ENCODE data around the gene PPARG. TPM values are rescaled to one million over a fixed set of nuclear protein-coding genes. Genes with fewer than 3 reads are reported as not detected.
"Not testable (repeated sequence)": the region's sequence is repeated elsewhere in the genome, so short reads cannot be mapped to it uniquely, and the experiment has no call there.

Gene PPARG
- total and polyA plus RNA-seq, 2 experiments from 2014 or later = 0.49 to 0.76 TPM

GRCh38 chr3:12275974-12276650, 12.8 kb upstream of the PPARG start:
- no peak overlapping the region for H3K4me3 ChIP-seq
- no peak overlapping the region for H3K4me2 ChIP-seq (ENCODE audit: unreplicated experiment)
- no peaks in the 10 kb centered on the region for H3K79me2 ChIP-seq (ENCODE audit: insufficient read depth)
- no peaks in the 10 kb centered on the region for H3K4me1 ChIP-seq (ENCODE audit: insufficient read depth)
- in situ Hi-C loops (cut with MboI) = no loop called here
- H4K20me1 ChIP-seq (ENCODE audit: insufficient read depth) = no peaks in the 10 kb centered on the region
- H3K9ac ChIP-seq = no peak overlapping the region
- H3F3A ChIP-seq (ENCODE audit: insufficient read depth) = no peaks in the 10 kb centered on the region
- 42 to 44% methylated on average over 3 of the region's 3 CpGs for WGBS, 2 experiments (ENCODE audit: low coverage in 1 of 2, low lambda C conversion rate in 2 of 2, missing lambda C conversion rate in 2 of 2)
- H3K27me3 ChIP-seq (replicated peaks; ENCODE audit: insufficient read depth) = no peaks in the 10 kb centered on the region
- no peak overlapping the region for H3K27ac ChIP-seq
- no peak for DNase-seq
- TF ChIP-seq EZH2phosphoT487 (IDR thresholded peaks at IDR 0.05; ENCODE audit: insufficient read depth, low read depth) (no peak), EZH2 (IDR thresholded peaks at IDR 0.05; ENCODE audit: insufficient read depth, poor library complexity, severe bottlenecking) (no peak)
- no peaks in the 10 kb centered on the region for H3K36me3 ChIP-seq (ENCODE audit: low read depth)
- no peaks in the 10 kb centered on the region for H3K9me2 ChIP-seq (ENCODE audit: insufficient read depth)
- H2AFZ ChIP-seq = no peak overlapping the region
- H3K9me3 ChIP-seq (ENCODE audit: low read depth) = no peaks in the 10 kb centered on the region

GRCh38 chr3:12276827-12277226, 12.0 kb upstream of the PPARG start:
- H3K36me3 ChIP-seq (ENCODE audit: low read depth); H3K9ac ChIP-seq; H3K4me1 ChIP-seq (ENCODE audit: insufficient read depth); H3K27ac ChIP-seq; H3K4me2 ChIP-seq (ENCODE audit: unreplicated experiment); H3K9me2 ChIP-seq (ENCODE audit: insufficient read depth); in situ Hi-C loops (cut with MboI); H3K4me3 ChIP-seq; H2AFZ ChIP-seq; DNase-seq; H4K20me1 ChIP-seq (ENCODE audit: insufficient read depth); H3K27me3 ChIP-seq (replicated peaks; ENCODE audit: insufficient read depth); H3K79me2 ChIP-seq (ENCODE audit: insufficient read depth); H3K9me3 ChIP-seq (ENCODE audit: low read depth); H3F3A ChIP-seq (ENCODE audit: insufficient read depth): not testable (repeated sequence)
- WGBS, 2 experiments (ENCODE audit: low coverage in 1 of 2, low lambda C conversion rate in 2 of 2, missing lambda C conversion rate in 2 of 2) = 93 to 97% methylated on average over 5 of the region's 5 CpGs

GRCh38 chr3:12278566-12278965, 10.3 kb upstream of the PPARG start:
- Histone ChIP-seq H3K9ac (no peak overlapping the region), H3K9me2 (ENCODE audit: insufficient read depth) (no peaks in the 10 kb centered on the region), H3K79me2 (ENCODE audit: insufficient read depth) (no peaks in the 10 kb centered on the region), H3K4me1 (ENCODE audit: insufficient read depth) (no peaks in the 10 kb centered on the region), H3K4me3 (no peak overlapping the region), H2AFZ (no peak overlapping the region), H4K20me1 (ENCODE audit: insufficient read depth) (no peaks in the 10 kb centered on the region), H3F3A (ENCODE audit: insufficient read depth) (no peaks in the 10 kb centered on the region), H3K36me3 (ENCODE audit: low read depth) (no peaks in the 10 kb centered on the region), H3K4me2 (ENCODE audit: unreplicated experiment) (no peak overlapping the region), H3K27me3 (replicated peaks; ENCODE audit: insufficient read depth) (no peaks in the 10 kb centered on the region), H3K27ac (no peak overlapping the region), H3K9me3 (ENCODE audit: low read depth) (no peaks in the 10 kb centered on the region)
- no peak for TF ChIP-seq EZH2phosphoT487 (IDR thresholded peaks at IDR 0.05; ENCODE audit: insufficient read depth, low read depth)
- TF ChIP-seq EZH2 (IDR thresholded peaks at IDR 0.05; ENCODE audit: insufficient read depth, poor library complexity, severe bottlenecking) = no peak
- in situ Hi-C loops (cut with MboI) = no loop called here
- 63 to 64% methylated on average over 3 of the region's 3 CpGs for WGBS, 2 experiments (ENCODE audit: low coverage in 1 of 2, low lambda C conversion rate in 2 of 2, missing lambda C conversion rate in 2 of 2)
- DNase-seq = no peak

- Histone ChIP-seq H3K9me2 (ENCODE audit: insufficient read depth) (no peaks in the 10 kb centered on the region), H3F3A (ENCODE audit: insufficient read depth) (no peaks in the 10 kb centered on the region), H3K9ac (no peak overlapping the region), H2AFZ (no peak overlapping the region), H3K36me3 (ENCODE audit: low read depth) (no peaks in the 10 kb centered on the region), H3K4me1 (ENCODE audit: insufficient read depth) (no peaks in the 10 kb centered on the region), H4K20me1 (ENCODE audit: insufficient read depth) (no peaks in the 10 kb centered on the region), H3K27ac (no peak overlapping the region), H3K4me2 (ENCODE audit: unreplicated experiment) (no peak overlapping the region), H3K27me3 (replicated peaks; ENCODE audit: insufficient read depth) (no peaks in the 10 kb centered on the region), H3K4me3 (no peak overlapping the region), H3K79me2 (ENCODE audit: insufficient read depth) (no peaks in the 10 kb centered on the region), H3K9me3 (ENCODE audit: low read depth) (no peaks in the 10 kb centered on the region)
- TF ChIP-seq EZH2phosphoT487 (IDR thresholded peaks at IDR 0.05; ENCODE audit: insufficient read depth, low read depth) (no peak), EZH2 (IDR thresholded peaks at IDR 0.05; ENCODE audit: insufficient read depth, poor library complexity, severe bottlenecking) (no peak)
- WGBS, 2 experiments (ENCODE audit: low coverage in 1 of 2, low lambda C conversion rate in 2 of 2, missing lambda C conversion rate in 2 of 2) = 88 to 93% methylated on average over 10 of the region's 10 CpGs
- in situ Hi-C loops (cut with MboI) = no loop called here
- DNase-seq = no peak
Observed at GRCh38 chr3:12279591-12280326, 9.1 kb upstream of the PPARG start.
